GM12878 (cell line): ENCODE measurements around the gene STAB2. TPM values are rescaled to one million over a fixed set of nuclear protein-coding genes. Genes with fewer than 3 reads are reported as not detected.

Experiments used
- ATAC-seq: fragments of 200-7000 bp; cut with Tn5 transposase; 3 replicates; pipeline ENCODE4 v1.9.1; 2020; ENCODE audit warnings: mild to moderate bottlenecking, moderate library complexity
- BruUV-seq: library from RNA; stranded (reverse); fragments of 400-500 nt; replicated peaks from 2 replicates; lab custom pipeline; 2021; lab: Mats Ljungman, UMichigan
- CTCF ChIA-PET: fragments of 300-600 bp; sonication (Branson Sonifier 250); formaldehyde crosslinking; extraction: SDS; loops from one replicate; lab custom pipeline; 2021; ENCODE audit warnings: inconsistent platforms; lab: Yijun Ruan, JAX
- POLR2A ChIA-PET: fragments of 350-600 bp; formaldehyde crosslinking; extraction: SDS; loops from one replicate; lab custom pipeline; 2021; ENCODE audit warnings: inconsistent platforms; lab: Charles Lee
- RAD21 ChIA-PET: fragments of 300-600 bp; sonication (Branson Sonifier 250); formaldehyde crosslinking; loops from one replicate; lab custom pipeline; 2023; ENCODE audit warnings: antibody characterized with exemption; ENCODE audit not compliant: unreplicated experiment; lab: Charles Lee
- SMC1A ChIA-PET: fragments of 300-600 bp; sonication (Branson Sonifier 250); formaldehyde crosslinking; loops from one replicate; lab custom pipeline; 2023; ENCODE audit not compliant: unreplicated experiment, uncharacterized antibody; lab: Charles Lee
- DNase-seq: peaks from one replicate; pipeline ENCODE4 v3.0.0-alpha.2; 2011; ENCODE audit warnings: low read depth, low spot score
- FAIRE-seq: peaks from 3 replicates; lab custom pipeline; 2011; peaks lifted over from hg19 to GRCh38; lab: Jason Lieb, UNC
- H2AFZ ChIP-seq: 2 replicates; pipeline ENCODE4 v1.6.0; 2011; ENCODE audit warnings: low read depth, low read length, control low read depth; ENCODE audit not compliant: control insufficient read depth
- H3K27ac ChIP-seq: 2 replicates; pipeline ENCODE4 v1.5.1; 2011; ENCODE audit warnings: control low read depth; ENCODE audit not compliant: control insufficient read depth, insufficient read depth
- H3K27me3 ChIP-seq, 2 experiments: replicated peaks in 1 of 2; 2 replicates each; pipeline versions ENCODE4 v1.6.0 to v1.6.1; 2011; ENCODE audit warnings: low read length in 1 of 2; ENCODE audit not compliant: control insufficient read depth in 2 of 2, insufficient read depth in 2 of 2
- H3K36me3 ChIP-seq, 2 experiments: 2 replicates each; pipeline ENCODE4 v1.5.1; 2011; ENCODE audit warnings: low read length in 1 of 2; ENCODE audit not compliant: control insufficient read depth in 2 of 2, insufficient read depth in 2 of 2
- H3K4me1 ChIP-seq: 2 replicates; pipeline ENCODE4 v1.6.1; 2011; ENCODE audit warnings: mild to moderate bottlenecking, low read length, moderate library complexity, mixed read lengths; ENCODE audit not compliant: control insufficient read depth, insufficient read depth
- H3K4me2 ChIP-seq: 2 replicates; pipeline ENCODE4 v1.6.0; 2011; ENCODE audit warnings: control low read depth; ENCODE audit not compliant: control insufficient read depth, insufficient read depth
- H3K4me3 ChIP-seq: fragments of 200-600 bp; sonication (generic); 2 replicates; pipeline ENCODE4 v1.5.1; 2016
- H3K79me2 ChIP-seq: 2 replicates; pipeline ENCODE4 v1.6.0; 2011; ENCODE audit warnings: low read length; ENCODE audit not compliant: control insufficient read depth, insufficient read depth
- H3K9ac ChIP-seq: 2 replicates; pipeline ENCODE4 v1.8.0; 2011; ENCODE audit warnings: low read length, control low read depth, mixed read lengths; ENCODE audit not compliant: control insufficient read depth, insufficient read depth
- H3K9me3 ChIP-seq: replicated peaks from 3 replicates; pipeline ENCODE4 v1.5.1; 2011; ENCODE audit warnings: mild to moderate bottlenecking, low read length; ENCODE audit not compliant: control insufficient read depth, insufficient read depth
- H4K20me1 ChIP-seq: 2 replicates; pipeline ENCODE4 v1.6.0; 2011; ENCODE audit not compliant: control insufficient read depth, insufficient read depth
- ATF3 ChIP-seq: IDR thresholded peaks from 2 replicates; pipeline ENCODE4 v1.6.1; 2011; ENCODE audit warnings: low read depth, mild to moderate bottlenecking, low read length, moderate library complexity, borderline replicate concordance; ENCODE audit errors: extremely low read depth
- BRCA1 ChIP-seq: IDR thresholded peaks from 2 replicates; pipeline ENCODE4 v1.6.1; 2011; ENCODE audit warnings: low read depth, low read length, improper control_type of control experiment
- CHD4 ChIP-seq: fragments of 200-600 bp; sonication (generic); IDR thresholded peaks from 2 replicates; pipeline ENCODE4 v1.6.1; 2016; ENCODE audit warnings: mild to moderate bottlenecking
- E4F1 ChIP-seq: fragments of 450-650 bp; IDR thresholded peaks from 2 replicates; pipeline ENCODE4 v1.6.1; 2018; ENCODE audit warnings: borderline replicate concordance, mild to moderate bottlenecking; ENCODE audit not compliant: partially characterized antibody
- FOXK2 ChIP-seq: fragments of 450-650 bp; IDR thresholded peaks from 2 replicates; pipeline ENCODE4 v1.6.1; 2017; ENCODE audit warnings: mild to moderate bottlenecking, moderate library complexity
- NFXL1 ChIP-seq: fragments of 450-650 bp; IDR thresholded peaks from 2 replicates; pipeline ENCODE4 v1.6.1; 2017; ENCODE audit warnings: antibody characterized with exemption, mild to moderate bottlenecking, borderline replicate concordance
- PAX5 ChIP-seq: IDR thresholded peaks from 2 replicates; pipeline ENCODE4 v1.6.1; 2011; ENCODE audit warnings: low read depth, low read length, borderline replicate concordance
- RAD51 ChIP-seq: fragments of 450-650 bp; IDR thresholded peaks from 2 replicates; pipeline ENCODE4 v1.6.1; 2016; ENCODE audit warnings: moderate library complexity, mild to moderate bottlenecking, inconsistent platforms
- RELB ChIP-seq: fragments of 450-650 bp; IDR thresholded peaks from 2 replicates; pipeline ENCODE4 v1.6.1; 2017; ENCODE audit warnings: low read depth, mild to moderate bottlenecking, moderate library complexity
- SIX5 ChIP-seq: IDR thresholded peaks from 2 replicates; pipeline ENCODE4 v1.6.1; 2011; ENCODE audit warnings: mild to moderate bottlenecking, low read depth, low read length, moderate library complexity; ENCODE audit not compliant: severe bottlenecking
- SMAD5 ChIP-seq: IDR thresholded peaks from 2 replicates; pipeline ENCODE4 v1.6.1; 2016; ENCODE audit warnings: antibody characterized with exemption, low read depth
- SPI1 ChIP-seq: IDR thresholded peaks from 2 replicates; pipeline ENCODE4 v1.6.1; 2011; ENCODE audit warnings: low read depth, mild to moderate bottlenecking, low read length, moderate library complexity, borderline replicate concordance; ENCODE audit not compliant: insufficient read depth
- WGBS: methylation state at CpG from one replicate; pipeline ENCODE4 v1.1.6; 2016; ENCODE audit warnings: low lambda C conversion rate; ENCODE audit not compliant: insufficient replicate concordance, insufficient coverage; ENCODE audit errors: missing lambda C conversion rate; 5-methylcytosine and 5-hydroxymethylcytosine counted together
- in situ Hi-C: fragments of 300-500 bp; cut with MboI; formaldehyde crosslinking; loops from 9 replicates; pipeline ENCODE4 v1.14.3; 2018; ENCODE audit warnings: mixed read lengths
- intact Hi-C: fragments of 100-400 bp; cut with micrococcal nuclease; formaldehyde crosslinking; loops from one replicate; pipeline ENCODE4 v1.14.2; 2022; ENCODE audit not compliant: unreplicated experiment
- polyA plus RNA-seq, 11 experiments: library from polyadenylated mRNA; depleted of rRNA in 4 of 11; unstranded in 6 of 11; stranded (reverse) in 5 of 11; fragments of >200 nt; fragmentation: Nextera tagmentation in 4 of 11; fragmentation: Illumina TruSeq in 1 of 11; extraction: Ambion mirVana in 4 of 11; extraction: Trizol in 1 of 11; gene quantifications; 1 replicate in 1 of 11; 2 replicates in 10 of 11; pipeline versions ENCODE4 v1.2.1 to v1.2.3, GENCODE V29; 2011 to 2016; ENCODE audit warnings: inconsistent platforms in 2 of 11, missing spikeins in 2 of 11, low read depth in 1 of 11
- total RNA-seq, 4 experiments: library from RNA; depleted of rRNA in 3 of 4; stranded (reverse); fragments of >200 nt in 3 of 4; fragmentation: Illumina TruSeq in 1 of 4; extraction: Trizol in 1 of 4; gene quantifications; 2 replicates each; pipeline versions ENCODE4 v1.2.1 to v1.2.3, GENCODE V29; 2013 to 2021
- TF ChIP-seq, protein P1 (sequence below): IDR thresholded peaks from 2 replicates; pipeline ENCODE4 v1.6.1; 2011; ENCODE audit warnings: low read depth, low read length, improper control_type of control experiment, borderline replicate concordance
- TF ChIP-seq, protein P2 (sequence below), 3 experiments: IDR thresholded peaks in 2 of 3; conservative IDR thresholded peaks in 1 of 3; 2 replicates each; pipeline ENCODE4 v1.5.1; 2011; ENCODE audit warnings: low read depth in 3 of 3, low read length in 3 of 3, mild to moderate bottlenecking in 3 of 3, control low read depth in 2 of 3, moderate library complexity in 2 of 3, inconsistent platforms in 1 of 3, mixed read lengths in 1 of 3; ENCODE audit not compliant: control insufficient read depth in 2 of 3, insufficient read depth in 1 of 3; ENCODE audit errors: extremely low read depth in 1 of 3

The STAB2 gene
- total and polyA plus RNA-seq, 10 of the 15 experiments (the other 5 are each of a cell fraction or from before 2014, with no cell fraction given) = 0.37 TPM; not detected in 9

- TF ChIP-seq RELB (no peak), E4F1 (no peak)
Observed at GRCh38 chr12:103779410-103780092, 192.5 kb downstream of the STAB2 start (continued).

DNA sequence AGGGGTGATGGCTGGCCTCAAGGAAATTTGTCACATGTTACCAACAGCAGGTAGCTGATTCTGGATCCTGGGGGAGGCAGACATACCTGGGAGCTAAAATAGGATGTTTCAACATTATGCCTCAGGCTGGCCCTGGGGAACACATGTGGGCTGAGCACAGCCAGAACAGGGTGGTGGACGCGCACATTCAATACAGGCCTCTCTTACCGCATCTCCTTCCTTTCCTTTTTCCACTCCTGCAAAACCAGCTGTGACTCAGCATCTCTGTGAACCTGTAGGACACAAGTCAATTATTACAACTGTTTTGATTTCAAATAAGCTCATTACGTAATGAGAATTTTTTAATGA lies 193.0 kb downstream of the STAB2 start:
- H2AFZ ChIP-seq = no peak overlapping the region
- ChIA-PET CTCF (no interaction called here), SMC1A (interaction anchor here (0.8 to 1.2 kb wide), 2 partner anchors 10 to 54 kb away, joined by 3 to 4 read pairs; no protein-coding TSS in a partner anchor), POLR2A (no interaction called here), RAD21 (no interaction called here)
- peaks cover 5 to 14% of the 10 kb centered on the region in 2 experiments; a peak in 2 of 4 replicates for H3K36me3 ChIP-seq
- H3K79me2 ChIP-seq = no peaks in the 10 kb centered on the region
- H4K20me1 ChIP-seq = no peaks in the 10 kb centered on the region
- no TSS peak for BruUV-seq
- no peaks in the 10 kb centered on the region for H3K9me3 ChIP-seq
- H3K9ac ChIP-seq = no peak overlapping the region
- ATAC-seq (no peak), FAIRE-seq (no peak), DNase-seq (no peak)
- H3K4me3 ChIP-seq = no peak overlapping the region
- TF ChIP-seq SIX5 (no peak), NFXL1 (no peak), CHD4 (no peak), FOXK2 (no peak), SMAD5 (no peak), RAD51 (no peak), ATF3 (no peak), SPI1 (no peak), BRCA1 (no peak), PAX5 (no peak)
- TF ChIP-seq, protein P1, sequence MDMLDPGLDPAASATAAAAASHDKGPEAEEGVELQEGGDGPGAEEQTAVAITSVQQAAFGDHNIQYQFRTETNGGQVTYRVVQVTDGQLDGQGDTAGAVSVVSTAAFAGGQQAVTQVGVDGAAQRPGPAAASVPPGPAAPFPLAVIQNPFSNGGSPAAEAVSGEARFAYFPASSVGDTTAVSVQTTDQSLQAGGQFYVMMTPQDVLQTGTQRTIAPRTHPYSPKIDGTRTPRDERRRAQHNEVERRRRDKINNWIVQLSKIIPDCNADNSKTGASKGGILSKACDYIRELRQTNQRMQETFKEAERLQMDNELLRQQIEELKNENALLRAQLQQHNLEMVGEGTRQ = no peak
- TF ChIP-seq, protein P2, sequence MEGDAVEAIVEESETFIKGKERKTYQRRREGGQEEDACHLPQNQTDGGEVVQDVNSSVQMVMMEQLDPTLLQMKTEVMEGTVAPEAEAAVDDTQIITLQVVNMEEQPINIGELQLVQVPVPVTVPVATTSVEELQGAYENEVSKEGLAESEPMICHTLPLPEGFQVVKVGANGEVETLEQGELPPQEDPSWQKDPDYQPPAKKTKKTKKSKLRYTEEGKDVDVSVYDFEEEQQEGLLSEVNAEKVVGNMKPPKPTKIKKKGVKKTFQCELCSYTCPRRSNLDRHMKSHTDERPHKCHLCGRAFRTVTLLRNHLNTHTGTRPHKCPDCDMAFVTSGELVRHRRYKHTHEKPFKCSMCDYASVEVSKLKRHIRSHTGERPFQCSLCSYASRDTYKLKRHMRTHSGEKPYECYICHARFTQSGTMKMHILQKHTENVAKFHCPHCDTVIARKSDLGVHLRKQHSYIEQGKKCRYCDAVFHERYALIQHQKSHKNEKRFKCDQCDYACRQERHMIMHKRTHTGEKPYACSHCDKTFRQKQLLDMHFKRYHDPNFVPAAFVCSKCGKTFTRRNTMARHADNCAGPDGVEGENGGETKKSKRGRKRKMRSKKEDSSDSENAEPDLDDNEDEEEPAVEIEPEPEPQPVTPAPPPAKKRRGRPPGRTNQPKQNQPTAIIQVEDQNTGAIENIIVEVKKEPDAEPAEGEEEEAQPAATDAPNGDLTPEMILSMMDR (IDR thresholded peaks at IDR 0.05 in 2 of 3, conservative IDR thresholded peaks at IDR 0.05 in 1 of 3; ENCODE audit: control insufficient read depth in 2 of 3, extremely low read depth in 1 of 3, insufficient read depth in 1 of 3, low read depth in 3 of 3, low read length in 3 of 3) = no peak
- WGBS = 96% methylated on average over 4 of the region's 4 CpGs
- no peak overlapping the region for H3K4me2 ChIP-seq
- H3K27me3 ChIP-seq = no peaks in the 10 kb centered on the region
- no peaks in the 10 kb centered on the region for H3K4me1 ChIP-seq
- intact Hi-C loops = no loop called here
- H3K27ac ChIP-seq = no peak overlapping the region
- in situ Hi-C loops = no loop called here
